ENCODE measurements around the gene CNTNAP2.

DNA sequence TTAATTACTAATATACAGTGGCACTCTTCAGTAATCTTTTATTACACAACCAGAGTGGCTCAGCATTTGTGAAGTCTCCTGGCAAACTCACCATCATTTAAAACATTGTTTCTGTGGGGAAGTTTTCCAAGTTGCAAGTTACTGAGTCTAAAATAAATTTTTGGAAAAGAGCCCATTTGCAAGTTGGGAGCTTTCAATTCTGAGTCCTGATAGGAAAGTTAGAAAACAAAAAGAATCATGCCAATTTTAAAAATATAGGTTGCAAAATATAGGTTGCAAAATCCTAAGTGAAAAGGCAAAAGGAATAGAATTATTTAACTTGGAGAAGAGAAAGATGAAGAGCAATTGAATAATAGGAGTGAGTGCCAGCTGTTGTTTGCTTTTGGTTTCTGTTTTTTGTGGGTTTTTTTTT, 2095.1 kb downstream of the CNTNAP2 start:
- no peak for TF ChIP-seq HOXD13 (CRISPR knock-in tag; IDR thresholded peaks at IDR 0.05; ENCODE audit: borderline replicate concordance)
- TF ChIP-seq, protein P1, sequence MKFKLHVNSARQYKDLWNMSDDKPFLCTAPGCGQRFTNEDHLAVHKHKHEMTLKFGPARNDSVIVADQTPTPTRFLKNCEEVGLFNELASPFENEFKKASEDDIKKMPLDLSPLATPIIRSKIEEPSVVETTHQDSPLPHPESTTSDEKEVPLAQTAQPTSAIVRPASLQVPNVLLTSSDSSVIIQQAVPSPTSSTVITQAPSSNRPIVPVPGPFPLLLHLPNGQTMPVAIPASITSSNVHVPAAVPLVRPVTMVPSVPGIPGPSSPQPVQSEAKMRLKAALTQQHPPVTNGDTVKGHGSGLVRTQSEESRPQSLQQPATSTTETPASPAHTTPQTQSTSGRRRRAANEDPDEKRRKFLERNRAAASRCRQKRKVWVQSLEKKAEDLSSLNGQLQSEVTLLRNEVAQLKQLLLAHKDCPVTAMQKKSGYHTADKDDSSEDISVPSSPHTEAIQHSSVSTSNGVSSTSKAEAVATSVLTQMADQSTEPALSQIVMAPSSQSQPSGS (tag by site-specific recombination; IDR thresholded peaks at IDR 0.05; ENCODE audit: low read depth): no peak
